Stimulated activated CD8-positive, alpha-beta memory T cell treated with anti-CD3 and anti-CD28 coated beads, Interleukin-7, amount 100 ng/mL, for 1 hour (primary cell): Measurements from ENCODE around the gene CALM3.

Experiments used
- DNase-seq, 2 donors: peaks; one replicate each; pipeline ENCODE4 v3.0.0-alpha.2; 2020; ENCODE audit warnings: low read depth in 2 of 2

The CALM3 gene

DNA sequence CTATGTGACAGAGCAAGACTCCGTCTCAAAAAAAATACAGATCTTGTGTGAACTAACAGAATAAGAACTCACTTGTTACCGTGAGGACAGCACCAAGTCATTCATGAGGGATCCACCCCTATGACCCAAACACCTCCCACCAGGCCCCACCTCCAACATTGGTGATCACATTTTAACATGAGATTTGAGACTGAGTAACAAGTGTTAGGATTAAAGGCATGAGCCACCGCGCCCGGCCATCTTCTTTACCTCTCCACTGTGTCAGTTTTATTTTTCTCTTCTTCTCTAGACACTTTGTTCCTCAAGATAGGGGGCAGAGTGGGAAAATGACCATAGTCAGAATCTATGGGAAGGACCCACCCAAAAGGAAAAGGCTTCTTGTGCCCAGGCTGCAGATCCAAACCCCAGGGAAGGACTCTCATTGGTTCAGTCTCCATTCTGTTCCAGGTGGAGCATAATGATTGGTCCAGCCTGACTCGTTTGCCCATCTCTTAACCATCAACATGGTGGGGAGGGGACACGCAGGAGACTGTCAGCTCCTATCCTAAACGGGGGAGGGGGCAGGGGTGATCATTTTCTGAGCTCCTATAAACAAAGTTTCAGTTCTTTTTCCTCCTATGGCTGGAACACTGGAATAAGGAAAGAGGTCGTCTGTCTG, 1.3 kb upstream of the CALM3 start:
- DNase-seq, result no peak

DNA sequence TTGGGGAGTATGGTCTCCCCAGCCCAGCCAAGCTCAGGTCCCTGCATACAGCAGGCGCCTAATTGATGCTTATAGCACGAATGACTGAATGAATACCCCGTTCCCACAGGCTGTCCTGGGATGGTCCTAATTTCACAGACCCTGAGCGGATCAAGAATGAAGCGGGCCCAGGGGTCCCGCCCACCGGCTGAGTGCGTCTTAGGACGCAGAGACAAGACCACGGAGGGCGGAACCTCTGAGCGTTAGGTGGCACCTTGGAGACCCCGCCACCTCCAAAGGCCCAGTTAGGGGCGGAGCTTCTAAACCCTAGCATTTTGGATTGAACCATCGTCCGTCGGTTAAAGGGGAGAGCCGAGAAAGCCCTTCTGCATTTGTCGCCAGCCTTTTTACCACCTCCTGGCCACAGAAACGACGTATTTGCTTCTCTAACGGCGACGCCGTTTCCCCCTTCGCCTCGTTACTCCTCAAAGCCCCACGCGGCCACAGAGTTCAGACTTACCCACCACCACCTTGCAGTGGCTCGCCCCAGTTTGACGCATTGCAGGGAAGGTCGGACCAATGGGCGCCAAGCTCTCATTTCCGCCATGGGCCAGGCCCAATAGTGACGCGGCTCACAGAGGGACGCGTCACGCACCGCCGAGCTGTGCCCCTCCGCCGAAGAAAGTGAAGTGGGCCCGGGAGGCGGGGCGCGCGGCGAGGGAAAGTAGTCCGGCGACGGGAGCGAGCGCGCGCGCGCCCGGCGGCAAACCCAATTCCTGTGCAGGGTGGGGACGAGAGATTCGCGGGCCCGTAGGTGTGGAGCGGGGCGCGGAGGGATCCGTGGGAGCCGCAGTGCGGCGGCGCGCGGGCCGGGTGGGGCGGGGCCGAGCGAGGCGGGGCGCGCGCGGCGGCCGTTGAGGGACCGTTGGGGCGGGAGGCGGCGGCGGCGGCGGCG, 479 bp upstream of the CALM3 start:
- peak; percentile 92 to 96 for DNase-seq

GRCh38 chr19:46602392-46603194, 1.5 kb downstream of the CALM3 start:
- no peak for DNase-seq

GRCh38 chr19:46603195-46603637, 2.1 kb downstream of the CALM3 start:
- no peak for DNase-seq

DNA sequence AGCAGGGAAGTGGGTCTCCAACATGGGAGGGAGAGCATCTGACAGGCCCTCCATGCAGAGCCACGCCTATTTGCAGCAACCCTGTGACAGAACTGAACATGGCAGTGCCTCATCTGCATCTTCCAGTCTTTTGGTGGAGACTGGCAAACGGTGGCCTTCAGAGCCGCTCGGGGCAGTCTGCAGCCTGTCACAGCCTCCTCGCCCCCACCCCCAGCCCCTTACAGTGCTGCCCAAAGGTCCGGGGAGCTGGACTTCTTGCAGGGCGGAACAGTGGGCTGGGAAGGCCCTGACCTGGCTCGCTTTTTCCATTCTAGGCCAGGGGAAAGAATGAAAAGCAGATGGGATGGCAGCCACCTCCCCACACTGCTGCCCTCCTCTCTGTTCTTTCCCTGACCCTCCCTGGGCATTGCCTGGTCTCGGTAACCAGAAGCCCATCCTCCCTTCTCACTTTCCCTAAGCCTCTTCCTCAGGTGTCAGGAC, 2.7 kb downstream of the CALM3 start:
- DNase-seq, result no peak

- no peak for DNase-seq
Observed at GRCh38 chr19:46604781-46605355, 3.7 kb downstream of the CALM3 start.

DNA sequence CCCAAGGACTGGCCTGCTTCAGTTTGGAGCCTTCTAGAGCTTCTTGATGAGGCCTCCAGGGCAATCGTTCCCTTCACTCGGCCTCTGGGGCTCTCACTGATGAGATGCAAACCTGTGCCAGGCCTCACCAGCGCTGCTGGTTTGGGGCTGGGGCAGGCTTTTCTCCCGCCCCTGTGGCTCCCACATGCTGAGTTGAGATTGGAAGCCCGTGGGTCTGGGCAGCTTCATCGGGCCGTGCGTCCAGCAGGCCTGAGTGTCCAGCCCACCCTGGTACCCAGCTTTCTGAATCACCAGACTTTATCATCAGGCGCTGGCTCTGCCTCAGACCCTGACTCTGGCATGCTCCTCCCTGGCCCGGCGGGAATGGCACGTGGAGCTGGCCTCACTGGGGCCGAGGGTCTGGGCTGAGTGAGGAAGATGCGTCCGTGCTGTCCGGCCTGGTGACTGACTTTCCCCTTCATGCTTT, 4.3 kb downstream of the CALM3 start:
- no peak for DNase-seq

DNA sequence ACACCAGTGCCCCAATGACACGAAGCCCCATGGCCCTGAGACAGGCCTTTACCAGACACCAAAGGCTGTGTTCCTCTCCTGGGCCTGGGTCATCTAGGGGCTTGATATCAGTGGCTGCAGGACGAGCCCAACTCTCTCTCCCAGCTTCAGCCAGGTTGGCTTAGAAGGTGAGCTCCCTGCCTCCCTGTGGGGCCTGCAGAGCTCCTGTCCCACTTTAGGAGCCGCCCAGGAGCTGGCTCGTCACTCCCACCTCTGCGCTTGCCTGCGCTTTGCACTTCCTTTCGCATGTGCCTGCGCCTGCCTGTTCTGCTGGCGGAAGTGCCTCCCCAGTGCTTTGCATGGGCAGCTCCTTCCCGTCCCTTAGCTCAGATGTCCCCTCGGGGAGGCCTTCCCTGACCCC, 4.9 kb downstream of the CALM3 start:
- no peak for DNase-seq

DNA sequence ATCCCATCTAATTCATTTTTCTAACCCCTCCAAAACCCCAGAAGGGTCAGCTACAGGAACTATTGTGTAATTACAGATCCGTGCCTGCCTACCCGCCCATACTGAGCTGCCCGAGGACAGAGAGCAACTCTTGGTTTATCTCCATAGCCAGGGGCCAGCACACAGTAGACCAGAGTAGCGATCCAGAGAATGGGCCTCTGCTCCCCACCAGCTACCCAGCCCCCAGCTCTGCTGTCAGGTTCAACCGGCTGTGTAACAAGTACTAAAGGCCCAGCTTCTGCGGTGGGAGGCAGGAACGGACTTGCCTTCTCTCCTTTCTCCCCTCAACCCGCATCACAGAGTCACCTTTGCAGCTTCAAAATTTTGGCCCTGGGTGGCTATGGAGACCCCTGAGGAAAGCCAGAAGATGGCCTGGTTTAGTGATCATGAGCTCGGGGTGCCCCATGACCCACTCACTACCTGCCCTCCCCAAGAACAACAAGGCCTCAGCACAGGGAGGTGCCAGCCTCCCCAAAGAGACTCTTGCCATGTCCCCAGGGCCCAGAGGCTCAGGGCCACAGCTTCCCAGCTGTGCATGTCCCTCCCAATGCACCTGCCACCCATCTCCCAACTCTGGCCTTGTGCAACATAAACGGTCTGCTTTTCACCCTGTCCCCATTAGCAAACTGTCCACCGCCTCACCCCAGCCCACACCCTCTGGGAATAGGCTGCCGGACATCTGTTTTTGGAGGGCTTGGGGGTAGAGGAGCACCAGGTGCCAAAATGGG, 5.7 kb downstream of the CALM3 start:
- DNase-seq, result no peak

GRCh38 chr19:46607448-46607841, 6.3 kb downstream of the CALM3 start:
- no peak for DNase-seq

DNA sequence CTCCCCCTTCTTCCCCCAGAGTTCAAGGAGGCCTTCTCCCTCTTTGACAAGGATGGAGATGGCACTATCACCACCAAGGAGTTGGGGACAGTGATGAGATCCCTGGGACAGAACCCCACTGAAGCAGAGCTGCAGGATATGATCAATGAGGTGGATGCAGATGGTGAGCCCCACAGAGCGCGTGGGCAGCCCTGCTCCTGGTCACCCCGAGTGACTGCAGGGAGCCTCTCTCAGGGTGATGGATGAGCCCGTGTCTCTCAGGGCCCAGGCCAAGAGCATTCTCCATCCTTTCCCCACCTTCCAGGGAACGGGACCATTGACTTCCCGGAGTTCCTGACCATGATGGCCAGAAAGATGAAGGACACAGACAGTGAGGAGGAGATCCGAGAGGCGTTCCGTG, 7.0 kb downstream of the CALM3 start:
- no peak for DNase-seq

DNA sequence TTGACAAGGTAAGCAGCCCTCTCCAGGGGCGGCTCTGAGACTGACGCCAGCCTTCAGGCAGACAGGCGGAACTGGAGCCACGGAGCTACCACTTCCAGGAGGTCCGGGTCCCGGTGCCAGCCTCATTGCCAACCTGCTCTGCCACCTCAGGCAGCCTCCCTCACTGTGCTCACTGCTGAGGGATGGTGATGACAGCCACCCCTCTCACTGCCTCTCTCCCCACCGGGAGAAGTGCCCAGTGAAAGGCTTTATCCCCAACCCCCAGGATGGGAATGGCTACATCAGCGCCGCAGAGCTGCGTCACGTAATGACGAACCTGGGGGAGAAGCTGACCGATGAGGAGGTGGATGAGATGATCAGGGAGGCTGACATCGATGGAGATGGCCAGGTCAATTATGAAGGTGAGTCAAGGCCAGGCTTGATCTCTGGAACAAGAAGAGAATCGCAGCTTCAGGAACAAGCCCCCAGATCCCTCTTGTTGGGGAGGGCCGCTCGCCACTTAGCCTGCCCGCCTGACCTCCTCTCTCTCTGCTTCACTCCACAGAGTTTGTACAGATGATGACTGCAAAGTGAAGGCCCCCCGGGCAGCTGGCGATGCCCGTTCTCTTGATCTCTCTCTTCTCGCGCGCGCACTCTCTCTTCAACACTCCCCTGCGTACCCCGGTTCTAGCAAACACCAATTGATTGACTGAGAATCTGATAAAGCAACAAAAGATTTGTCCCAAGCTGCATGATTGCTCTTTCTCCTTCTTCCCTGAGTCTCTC, 7.6 kb downstream of the CALM3 start:
- DNase-seq, result no peak

DNA sequence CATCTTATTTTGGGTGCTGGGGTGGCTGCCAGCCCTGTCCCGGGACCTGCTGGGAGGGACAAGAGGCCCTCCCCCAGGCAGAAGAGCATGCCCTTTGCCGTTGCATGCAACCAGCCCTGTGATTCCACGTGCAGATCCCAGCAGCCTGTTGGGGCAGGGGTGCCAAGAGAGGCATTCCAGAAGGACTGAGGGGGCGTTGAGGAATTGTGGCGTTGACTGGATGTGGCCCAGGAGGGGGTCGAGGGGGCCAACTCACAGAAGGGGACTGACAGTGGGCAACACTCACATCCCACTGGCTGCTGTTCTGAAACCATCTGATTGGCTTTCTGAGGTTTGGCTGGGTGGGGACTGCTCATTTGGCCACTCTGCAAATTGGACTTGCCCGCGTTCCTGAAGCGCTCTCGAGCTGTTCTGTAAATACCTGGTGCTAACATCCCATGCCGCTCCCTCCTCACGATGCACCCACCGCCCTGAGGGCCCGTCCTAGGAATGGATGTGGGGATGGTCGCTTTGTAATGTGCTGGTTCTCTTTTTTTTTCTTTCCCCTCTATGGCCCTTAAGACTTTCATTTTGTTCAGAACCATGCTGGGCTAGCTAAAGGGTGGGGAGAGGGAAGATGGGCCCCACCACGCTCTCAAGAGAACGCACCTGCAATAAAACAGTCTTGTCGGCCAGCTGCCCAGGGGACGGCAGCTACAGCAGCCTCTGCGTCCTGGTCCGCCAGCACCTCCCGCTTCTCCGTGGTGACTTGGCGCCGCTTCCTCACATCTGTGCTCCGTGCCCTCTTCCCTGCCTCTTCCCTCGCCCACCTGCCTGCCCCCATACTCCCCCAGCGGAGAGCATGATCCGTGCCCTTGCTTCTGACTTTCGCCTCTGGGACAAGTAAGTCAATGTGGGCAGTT, 8.6 kb downstream of the CALM3 start:
- no peak for DNase-seq

DNA sequence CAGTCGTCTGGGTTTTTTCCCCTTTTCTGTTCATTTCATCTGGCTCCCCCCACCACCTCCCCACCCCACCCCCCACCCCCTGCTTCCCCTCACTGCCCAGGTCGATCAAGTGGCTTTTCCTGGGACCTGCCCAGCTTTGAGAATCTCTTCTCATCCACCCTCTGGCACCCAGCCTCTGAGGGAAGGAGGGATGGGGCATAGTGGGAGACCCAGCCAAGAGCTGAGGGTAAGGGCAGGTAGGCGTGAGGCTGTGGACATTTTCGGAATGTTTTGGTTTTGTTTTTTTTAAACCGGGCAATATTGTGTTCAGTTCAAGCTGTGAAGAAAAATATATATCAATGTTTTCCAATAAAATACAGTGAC, 9.3 kb downstream of the CALM3 start:
- DNase-seq, result no peak

GRCh38 chr19:46610851-46611770, 10.0 kb downstream of the CALM3 start:
- no peak for DNase-seq

DNA sequence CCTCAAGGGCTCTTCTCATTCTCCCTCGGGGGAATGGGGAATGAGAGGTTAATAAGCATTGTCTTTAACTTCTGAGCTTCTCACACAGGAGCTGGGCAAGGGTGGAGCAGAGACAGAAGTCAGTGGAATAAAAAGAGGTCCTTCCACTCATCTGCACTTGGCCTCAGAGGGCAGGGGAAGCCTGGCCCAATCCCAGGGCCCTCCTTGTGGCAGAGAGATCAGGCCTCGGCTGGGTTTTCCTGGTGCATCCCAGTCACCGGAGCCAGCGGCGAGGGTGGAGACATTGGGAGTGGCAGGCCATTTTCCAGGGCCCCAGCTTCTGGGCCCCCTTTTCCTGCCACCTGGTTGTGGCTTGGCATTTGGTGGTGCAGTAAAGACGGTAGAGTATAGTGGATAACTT, 10.6 kb downstream of the CALM3 start:
- DNase-seq, result no peak

- DNase-seq, result no peak
Observed at GRCh38 chr19:46613525-46613924, 12.4 kb downstream of the CALM3 start.

DNA sequence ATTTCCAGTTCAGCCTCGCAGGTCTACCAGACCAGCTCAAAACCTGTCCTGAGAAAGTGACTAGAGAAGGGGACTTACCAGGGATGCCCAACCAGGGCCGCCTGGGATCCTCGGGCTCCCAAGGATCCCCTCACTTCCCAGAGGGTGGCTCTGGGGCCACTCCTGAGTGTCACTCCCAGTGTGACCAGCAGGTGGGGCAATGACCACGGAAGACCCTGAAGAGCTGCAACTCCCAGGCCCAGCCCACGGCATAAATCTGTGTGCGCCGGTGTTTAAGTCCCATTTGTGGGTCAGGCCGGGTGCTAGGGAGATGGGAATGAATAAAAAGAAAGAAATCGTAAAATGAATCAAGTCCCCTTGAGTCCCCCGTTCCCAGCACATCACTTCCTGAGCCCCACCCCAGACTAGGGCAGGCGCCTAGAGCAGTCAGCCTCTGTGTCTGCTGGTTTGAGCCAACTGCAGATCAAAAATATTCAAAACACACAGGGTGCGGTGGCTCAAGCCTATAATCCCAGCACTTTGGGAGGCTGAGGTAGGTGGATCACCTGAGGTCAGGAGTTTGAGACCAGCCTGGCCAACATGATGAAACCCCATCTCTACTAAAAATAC, 13.1 kb downstream of the CALM3 start:
- DNase-seq, result peak; percentile 59 to 67
